Endothelial cell of umbilical vein (primary cell): ENCODE data around the gene HDAC4. TPM values are rescaled to one million over a fixed set of nuclear protein-coding genes. Genes with fewer than 3 reads are reported as not detected.

Source experiments
- BruUV-seq: library from RNA; stranded (reverse); fragments of 400-500 nt; replicated peaks from 2 replicates; lab custom pipeline; 2021; lab: Mats Ljungman, UMichigan
- CTCF ChIA-PET: fragments of 300-600, 350-600 bp; sonication (Branson Sonifier 250); formaldehyde crosslinking; loops from one replicate; lab custom pipeline; 2021; ENCODE audit warnings: antibody characterized with exemption, inconsistent platforms; lab: Charles Lee
- POLR2A ChIA-PET: fragments of 300-600, 350-600 bp; sonication (Branson Sonifier 250); formaldehyde crosslinking; loops from one replicate; lab custom pipeline; 2021; ENCODE audit warnings: antibody characterized with exemption, inconsistent platforms; lab: Charles Lee
- DNase-seq: peaks from one replicate; pipeline ENCODE4 v3.0.0-alpha.2; 2011; ENCODE audit warnings: low read depth, low spot score
- FAIRE-seq: peaks from 2 replicates; lab custom pipeline; 2011; peaks lifted over from hg19 to GRCh38; lab: Jason Lieb, UNC
- H2AFZ ChIP-seq: 2 replicates; pipeline ENCODE4 v1.6.0; 2012; ENCODE audit warnings: low read depth, low read length, control low read depth, inconsistent platforms
- H3K27ac ChIP-seq: 2 replicates; pipeline ENCODE4 v1.5.1; 2011; ENCODE audit warnings: low read depth, mild to moderate bottlenecking, control low read depth, low read length, moderate library complexity; ENCODE audit not compliant: insufficient read depth
- H3K27me3 ChIP-seq, 2 experiments: 2 replicates each; pipeline versions ENCODE4 v1.6.0 to v1.6.1; 2011; ENCODE audit warnings: low read length in 2 of 2, mixed read lengths in 1 of 2; ENCODE audit not compliant: control insufficient read depth in 2 of 2, insufficient read depth in 2 of 2
- H3K36me3 ChIP-seq, 2 experiments: 2 replicates in 1 of 2; 3 replicates in 1 of 2; pipeline ENCODE4 v1.5.1; 2011; ENCODE audit warnings: low read length in 2 of 2, mild to moderate bottlenecking in 1 of 2, moderate library complexity in 1 of 2; ENCODE audit not compliant: control insufficient read depth in 2 of 2, insufficient read depth in 2 of 2; ENCODE audit errors: extremely low read depth in 1 of 2
- H3K4me1 ChIP-seq: 3 replicates; pipeline ENCODE4 v1.5.1; 2011; ENCODE audit warnings: mild to moderate bottlenecking, low read length; ENCODE audit not compliant: control insufficient read depth, insufficient read depth; ENCODE audit errors: extremely low read depth
- H3K4me2 ChIP-seq: 2 replicates; pipeline ENCODE4 v1.6.1; 2011; ENCODE audit warnings: low read length, control low read depth, mixed read lengths; ENCODE audit not compliant: insufficient read depth
- H3K4me3 ChIP-seq, 3 experiments: fragments of 200-600 bp in 1 of 3; sonication (generic), shearing (Covaris generic) in 1 of 3; replicated peaks in 1 of 3; 2 replicates each; pipeline ENCODE4 v1.5.1; 2011 to 2016; ENCODE audit warnings: control low read depth in 3 of 3, low read length in 3 of 3, mild to moderate bottlenecking in 2 of 3, inconsistent platforms in 1 of 3, low read depth in 1 of 3, moderate library complexity in 1 of 3; ENCODE audit not compliant: insufficient read depth in 1 of 3
- H3K79me2 ChIP-seq: 2 replicates; pipeline ENCODE4 v1.6.0; 2012; ENCODE audit warnings: low read length, inconsistent platforms; ENCODE audit not compliant: control insufficient read depth, insufficient read depth
- H3K9ac ChIP-seq: replicated peaks from 2 replicates; pipeline ENCODE3; 2011; ENCODE audit warnings: low read length, control low read depth; ENCODE audit not compliant: insufficient read depth; ENCODE audit errors: extremely low read depth
- H3K9me1 ChIP-seq: replicated peaks from 3 replicates; pipeline ENCODE4 v1.6.0; 2011; ENCODE audit warnings: mild to moderate bottlenecking, low read length; ENCODE audit not compliant: control insufficient read depth, insufficient read depth; ENCODE audit errors: extremely low read depth
- H3K9me3 ChIP-seq: replicated peaks from 2 replicates; pipeline ENCODE4 v1.5.1; 2012; ENCODE audit warnings: low read length, inconsistent platforms; ENCODE audit not compliant: control insufficient read depth, insufficient read depth
- H4K20me1 ChIP-seq: replicated peaks from 2 replicates; pipeline ENCODE3; 2011; ENCODE audit warnings: mild to moderate bottlenecking, low read length; ENCODE audit not compliant: control insufficient read depth, insufficient read depth; ENCODE audit errors: extremely low read depth
- CTCF ChIP-seq, 2 donors: IDR thresholded peaks; 1 replicate in 1 of 2; 2 replicates in 1 of 2; pipeline ENCODE4 v1.5.1; 2011; ENCODE audit warnings: low read length in 2 of 2, mild to moderate bottlenecking in 2 of 2, moderate library complexity in 2 of 2, control low read depth in 1 of 2, inconsistent platforms in 1 of 2, low read depth in 1 of 2; ENCODE audit not compliant: insufficient read depth in 1 of 2; ENCODE audit errors: extremely low read depth in 1 of 2
- EZH2 ChIP-seq: IDR thresholded peaks from 2 replicates; pipeline ENCODE4 v1.6.1; 2012; ENCODE audit warnings: borderline replicate concordance, low read depth, mild to moderate bottlenecking, moderate library complexity, low read length, inconsistent platforms; ENCODE audit not compliant: severe bottlenecking
- FOS ChIP-seq: IDR thresholded peaks from 2 replicates; pipeline ENCODE4 v1.6.1; 2011; ENCODE audit warnings: mild to moderate bottlenecking, low read length, moderate library complexity, borderline replicate concordance; ENCODE audit not compliant: insufficient read depth
- GATA2 ChIP-seq: IDR thresholded peaks from 2 replicates; pipeline ENCODE4 v1.7.0; 2011; ENCODE audit warnings: low read depth, mild to moderate bottlenecking, moderate library complexity, mixed read lengths, low read length; ENCODE audit not compliant: insufficient read length, insufficient read depth
- JUN ChIP-seq: IDR thresholded peaks from 2 replicates; pipeline ENCODE4 v1.6.1; 2011; ENCODE audit warnings: borderline replicate concordance, low read depth; ENCODE audit not compliant: insufficient read length, insufficient read depth
- MAX ChIP-seq: IDR thresholded peaks from 2 replicates; pipeline ENCODE4 v1.6.1; 2011; ENCODE audit not compliant: insufficient read depth, insufficient read length
- MYC ChIP-seq: IDR thresholded peaks from one replicate; pipeline ENCODE4 v1.6.1; 2011; ENCODE audit warnings: mild to moderate bottlenecking, low read depth, low read length
- POLR2A ChIP-seq: IDR thresholded peaks from 2 replicates; pipeline ENCODE4 v1.6.1; 2012; ENCODE audit warnings: low read depth, mild to moderate bottlenecking, control low read depth, low read length
- POLR2AphosphoS5 ChIP-seq: IDR thresholded peaks from 2 replicates; pipeline ENCODE4 v1.6.1; 2012; ENCODE audit warnings: low read depth, mild to moderate bottlenecking, control low read depth, low read length, moderate library complexity; ENCODE audit not compliant: insufficient read depth
- dilution Hi-C: fragments of 300-500 bp; cut with MboI; formaldehyde crosslinking; loops from one replicate; pipeline ENCODE4 v1.15.0; 2019; ENCODE audit warnings: low sequenced_read_pairs; ENCODE audit not compliant: extremely low pct_ligation_motif_present
- intact Hi-C: fragments of 100-400 bp; cut with micrococcal nuclease; formaldehyde crosslinking; loops from one replicate; pipeline ENCODE4 v1.10.0; 2022
- polyA plus RNA-seq, 4 experiments: library from polyadenylated mRNA; depleted of rRNA in 3 of 4; stranded (reverse) in 3 of 4; unstranded in 1 of 4; fragments of >200 nt; gene quantifications; 2 replicates each; pipeline versions ENCODE4 v1.2.1 to v1.2.3, GENCODE V29; 2011 to 2012; ENCODE audit warnings: missing spikeins in 1 of 4
- total RNA-seq: library from RNA; stranded (reverse); gene quantifications from 2 replicates; pipeline ENCODE4 v1.2.3, GENCODE V29; 2021

HDAC4 gene
- total and polyA plus RNA-seq, 2 donors (not counting 3 experiments of a cell fraction or from before 2014, with no cell fraction given), result 13.4 to 33.0 TPM

GRCh38 chr2:239264838-239265651 is 135.8 kb downstream of the HDAC4 start:
- H3K4me2 ChIP-seq, result no peak overlapping the region
- H3K36me3 ChIP-seq, result no peaks in the 10 kb centered on the region
- no peak for TF ChIP-seq MAX
- no peak for TF ChIP-seq JUN
- TF ChIP-seq CTCF (IDR thresholded peaks at IDR 0.05; ENCODE audit: extremely low read depth in 1 of 2, insufficient read depth in 1 of 2, low read depth in 1 of 2, low read length in 2 of 2), result no peak
- TF ChIP-seq EZH2, result no peak
- no peak for TF ChIP-seq POLR2A
- TF ChIP-seq FOS, result no peak
- TF ChIP-seq MYC, result no peak
- TF ChIP-seq GATA2, result no peak
- TF ChIP-seq POLR2AphosphoS5, result no peak
- POLR2A ChIA-PET, result no interaction called here
- no peaks in the 10 kb centered on the region for H4K20me1 ChIP-seq
- dilution Hi-C loops (no loop called here), intact Hi-C loops (loop anchor here (5.0 kb wide), 3 partner anchors 87 to 137 kb away; partner anchors contain the start of gene HDAC4)
- H3K4me3 ChIP-seq, result no peak overlapping the region
- no peak overlapping the region for H2AFZ ChIP-seq
- H3K4me1 ChIP-seq, result peaks cover 14% of the 10 kb centered on the region
- no TSS peak for BruUV-seq
- FAIRE-seq (no peak), DNase-seq (no peak)
- H3K9me3 ChIP-seq, result no peaks in the 10 kb centered on the region
- H3K27ac ChIP-seq, result no peak overlapping the region
- H3K79me2 ChIP-seq, result peaks cover 4% of the 10 kb centered on the region
- no peaks in the 10 kb centered on the region for H3K9me1 ChIP-seq
- no peaks in the 10 kb centered on the region for H3K27me3 ChIP-seq
- CTCF ChIA-PET, result no interaction called here
- no peak overlapping the region for H3K9ac ChIP-seq
